H9 (cell line): ENCODE measurements around the gene L1CAM. TPM values are rescaled to one million over a fixed set of nuclear protein-coding genes. Genes with fewer than 3 reads are reported as not detected.

Experiments
- DNase-seq: peaks from one replicate; pipeline ENCODE4 v3.0.0-alpha.2; 2017
- H2AFZ ChIP-seq: one replicate; pipeline ENCODE4 v1.6.1; 2013; ENCODE audit warnings: mild to moderate bottlenecking, low read length, control low read depth, moderate library complexity
- H2AK5ac ChIP-seq: 2 replicates; pipeline ENCODE4 v1.6.1; 2013; ENCODE audit warnings: low read length, control low read depth, mixed read lengths; ENCODE audit not compliant: insufficient read length
- H2BK120ac ChIP-seq: one replicate; pipeline ENCODE4 v1.6.1; 2013; ENCODE audit warnings: low read depth, mild to moderate bottlenecking, low read length, control low read depth, inconsistent platforms; ENCODE audit not compliant: poor library complexity, severe bottlenecking
- H2BK12ac ChIP-seq: 2 replicates; pipeline ENCODE4 v1.6.1; 2013; ENCODE audit warnings: low read length, control low read depth, mixed read lengths, low read depth; ENCODE audit not compliant: insufficient read length
- H2BK15ac ChIP-seq: 2 replicates; pipeline ENCODE4 v1.6.1; 2013; ENCODE audit warnings: low read depth, low read length, control low read depth
- H2BK20ac ChIP-seq: one replicate; pipeline ENCODE4 v1.6.1; 2013; ENCODE audit warnings: low read depth, mild to moderate bottlenecking, low read length, control low read depth, inconsistent platforms; ENCODE audit not compliant: poor library complexity, severe bottlenecking
- H2BK5ac ChIP-seq: 2 replicates; pipeline ENCODE4 v1.6.1; 2013; ENCODE audit warnings: low read length, control low read depth, mixed read lengths; ENCODE audit not compliant: insufficient read length
- H3K14ac ChIP-seq: 2 replicates; pipeline ENCODE4 v1.6.1; 2013; ENCODE audit warnings: low read length, control low read depth; ENCODE audit not compliant: insufficient read depth
- H3K18ac ChIP-seq: 2 replicates; pipeline ENCODE4 v1.6.1; 2013; ENCODE audit warnings: low read depth, mild to moderate bottlenecking, mixed read lengths, low read length, control low read depth; ENCODE audit not compliant: insufficient read length
- H3K23ac ChIP-seq: 2 replicates; pipeline ENCODE4 v1.6.1; 2013; ENCODE audit warnings: low read length, control low read depth, mixed read lengths, low read depth; ENCODE audit not compliant: insufficient read length
- H3K23me2 ChIP-seq: 2 replicates; pipeline ENCODE4 v1.6.1; 2013; ENCODE audit warnings: low read depth, mild to moderate bottlenecking, mixed read lengths, low read length, control low read depth; ENCODE audit not compliant: insufficient read length, poor library complexity, severe bottlenecking
- H3K27ac ChIP-seq: 2 replicates; pipeline ENCODE4 v1.5.1; 2013; ENCODE audit warnings: low read length, control low read depth, mixed read lengths, low read depth; ENCODE audit not compliant: insufficient read length
- H3K27me3 ChIP-seq: 2 replicates; pipeline ENCODE4 v1.6.1; 2013; ENCODE audit warnings: low read length, control low read depth, inconsistent platforms; ENCODE audit not compliant: insufficient read depth
- H3K4ac ChIP-seq: 2 replicates; pipeline ENCODE4 v1.6.1; 2013; ENCODE audit warnings: low read depth, mild to moderate bottlenecking, control low read depth, inconsistent platforms, low read length, moderate library complexity
- H3K4me1 ChIP-seq: 2 replicates; pipeline ENCODE4 v1.6.1; 2013; ENCODE audit warnings: low read length, control low read depth, inconsistent platforms; ENCODE audit not compliant: insufficient read depth
- H3K4me2 ChIP-seq: 2 replicates; pipeline ENCODE4 v1.6.1; 2013; ENCODE audit warnings: low read length, control low read depth, mixed read lengths; ENCODE audit not compliant: insufficient read length, insufficient read depth
- H3K56ac ChIP-seq: 2 replicates; pipeline ENCODE4 v1.6.1; 2013; ENCODE audit warnings: low read depth, mild to moderate bottlenecking, mixed read lengths, low read length, control low read depth; ENCODE audit not compliant: insufficient read length
- H3K79me1 ChIP-seq: 2 replicates; pipeline ENCODE4 v1.6.1; 2013; ENCODE audit warnings: low read depth, mild to moderate bottlenecking, moderate library complexity, low read length, control low read depth, inconsistent platforms; ENCODE audit not compliant: insufficient read depth, poor library complexity, severe bottlenecking
- H3K79me2 ChIP-seq: 2 replicates; pipeline ENCODE4 v1.6.1; 2013; ENCODE audit warnings: low read length, control low read depth, inconsistent platforms; ENCODE audit not compliant: insufficient read depth
- H3K9ac ChIP-seq: 2 replicates; pipeline ENCODE4 v1.6.1; 2013; ENCODE audit warnings: low read length, control low read depth, mixed read lengths; ENCODE audit not compliant: insufficient read length; ENCODE audit errors: extremely low read depth
- H3K9me3 ChIP-seq: one replicate; pipeline ENCODE4 v1.6.1; 2013; ENCODE audit warnings: low read depth, low read length, inconsistent platforms; ENCODE audit not compliant: control insufficient read depth
- H3T11ph ChIP-seq: one replicate; pipeline ENCODE4 v1.6.1; 2013; ENCODE audit warnings: mild to moderate bottlenecking, low read length, control low read depth, inconsistent platforms
- H4K20me1 ChIP-seq: one replicate; pipeline ENCODE4 v1.6.1; 2013; ENCODE audit not compliant: control insufficient read depth, insufficient read length, insufficient read depth
- H4K5ac ChIP-seq: 2 replicates; pipeline ENCODE4 v1.6.1; 2013; ENCODE audit warnings: low read depth, mild to moderate bottlenecking, mixed read lengths, low read length, control low read depth; ENCODE audit not compliant: insufficient read length
- H4K8ac ChIP-seq: replicated peaks from 2 replicates; pipeline ENCODE4 v1.6.1; 2013; ENCODE audit warnings: low read length, control low read depth, mixed read lengths, low read depth; ENCODE audit not compliant: insufficient read length
- H4K91ac ChIP-seq: 2 replicates; pipeline ENCODE4 v1.6.1; 2013; ENCODE audit warnings: low read depth, mild to moderate bottlenecking, moderate library complexity, mixed read lengths, low read length, control low read depth; ENCODE audit not compliant: insufficient read length
- H3K27ac Mint-ChIP-seq, 3 experiments: 2 replicates in 2 of 3; 3 replicates in 1 of 3; pipeline ENCODE4 v1.8.0; 2020 to 2021; ENCODE audit warnings: mixed read lengths in 3 of 3, mild to moderate bottlenecking in 1 of 3, moderate library complexity in 1 of 3
- H3K27me3 Mint-ChIP-seq: 2 replicates; pipeline ENCODE4 v1.8.0; 2021; ENCODE audit warnings: low read depth, mild to moderate bottlenecking, moderate library complexity, mixed read lengths
- H3K36me3 Mint-ChIP-seq, 3 experiments: 2 replicates in 2 of 3; 3 replicates in 1 of 3; pipeline ENCODE4 v1.8.0; 2020 to 2021; ENCODE audit warnings: low read depth in 3 of 3, mixed read lengths in 3 of 3; ENCODE audit not compliant: insufficient read depth in 1 of 3
- H3K4me1 Mint-ChIP-seq, 2 experiments: 2 replicates each; pipeline ENCODE4 v1.8.0; 2020; ENCODE audit warnings: mixed read lengths in 2 of 2
- H3K4me3 Mint-ChIP-seq, 2 experiments: 2 replicates in 1 of 2; 3 replicates in 1 of 2; pipeline ENCODE4 v1.8.0; 2020 to 2021; ENCODE audit warnings: mild to moderate bottlenecking in 2 of 2, mixed read lengths in 2 of 2, moderate library complexity in 1 of 2
- H3K9me3 Mint-ChIP-seq, 2 experiments: 2 replicates in 1 of 2; 3 replicates in 1 of 2; pipeline ENCODE4 v1.8.0; 2020; ENCODE audit warnings: mild to moderate bottlenecking in 2 of 2, mixed read lengths in 2 of 2, moderate library complexity in 1 of 2
- CTCF ChIP-seq: fragments of 200-600 bp; sonication (generic); conservative IDR thresholded peaks from 3 replicates; pipeline ENCODE4 v1.8.0; 2021; ENCODE audit warnings: antibody characterized with exemption, mild to moderate bottlenecking
- WGBS: extraction: QIAGEN DNeasy Blood & Tissue Kit; methylation state at CpG from one replicate; pipeline ENCODE4 v1.1.7; 2013; ENCODE audit warnings: missing lambda C conversion rate, low lambda C conversion rate, mixed read lengths; ENCODE audit not compliant: insufficient read length; ENCODE audit errors: extremely low coverage; 5-methylcytosine and 5-hydroxymethylcytosine counted together
- total RNA-seq: library from RNA; stranded (reverse); gene quantifications from 2 replicates; pipeline ENCODE4 v1.2.1, GENCODE V29; 2021

The L1CAM gene
- total RNA-seq, 1 experiment from 2014 or later: 22.7 TPM

DNA sequence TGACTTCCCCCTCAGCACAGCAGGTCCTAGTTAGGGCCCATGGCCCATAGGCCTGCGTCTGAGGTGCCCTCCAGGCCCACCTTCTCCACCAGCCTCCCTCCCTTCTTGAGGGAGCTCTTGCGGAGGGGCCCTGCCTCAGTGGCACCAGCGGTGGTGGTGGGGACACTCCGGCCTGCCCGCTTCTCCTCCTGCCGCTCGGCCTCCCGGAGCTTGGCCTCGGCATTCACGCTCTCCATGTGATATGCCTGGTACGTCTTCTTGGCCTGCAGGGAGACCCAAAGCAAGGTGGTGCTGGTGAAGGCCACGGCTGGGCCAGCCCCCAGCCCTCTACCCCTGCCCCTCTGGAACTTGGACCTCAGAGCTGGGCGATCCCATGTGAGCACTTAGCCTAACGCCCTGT lies 34.6 kb upstream of the L1CAM start:
- Histone ChIP-seq H2AFZ (no peak overlapping the region), H3K79me1 (no peaks in the 10 kb centered on the region), H3K4me2 (no peak overlapping the region), H4K91ac (no peak overlapping the region), H3K9me3 (peaks cover 25% of the 10 kb centered on the region), H3K14ac (no peak overlapping the region), H4K5ac (no peak overlapping the region), H3K9ac (no peak overlapping the region), H4K8ac (no peak overlapping the region), H3K23ac (no peak overlapping the region), H3T11ph (no peak overlapping the region), H3K4me1 (no peaks in the 10 kb centered on the region), H2BK20ac (no peak overlapping the region), H3K4ac (no peak overlapping the region), H3K23me2 (peaks cover 8% of the 10 kb centered on the region), H2AK5ac (no peak overlapping the region), H3K27me3 (no peaks in the 10 kb centered on the region), H3K18ac (no peak overlapping the region), H3K56ac (no peak overlapping the region), H3K27ac (no peak overlapping the region), H2BK12ac (no peak overlapping the region), H2BK120ac (no peak overlapping the region), H4K20me1 (no peaks in the 10 kb centered on the region), H3K79me2 (no peaks in the 10 kb centered on the region), H2BK15ac (no peak overlapping the region), H2BK5ac (no peak overlapping the region)
- Mint-ChIP-seq H3K4me1 (peaks cover 9 to 11% of the 10 kb centered on the region in 2 experiments; a peak in 2 of 4 replicates), H3K4me3 (no peak overlapping the region), H3K36me3 (peaks cover 18 to 35% (median 25%) of the 10 kb centered on the region in 3 experiments), H3K27me3 (no peaks in the 10 kb centered on the region; the same call in none of the 2 replicates), H3K27ac (no peak overlapping the region), H3K9me3 (peaks cover 65 to 77% of the 10 kb centered on the region in 2 experiments)
- no CpG with 5 or more reads among the region's 14 CpGs for WGBS
- TF ChIP-seq CTCF: no peak
- DNase-seq: no peak
